Raji (cell line): ENCODE measurements around the gene CREBZF.

Experiments
- POLR2A ChIP-seq: IDR thresholded peaks from 2 replicates; pipeline ENCODE4 v1.6.1; 2011; ENCODE audit warnings: low read depth, low read length, control low read depth; ENCODE audit not compliant: insufficient read depth

The CREBZF gene

GRCh38 chr11:85682330-85683305 is 17.7 kb upstream of the CREBZF start:
- peak; percentile 75 for TF ChIP-seq POLR2A

- TF ChIP-seq POLR2A, result no peak
These were observed 16.0 kb upstream of the CREBZF start for GRCh38 chr11:85680897-85681296.

DNA sequence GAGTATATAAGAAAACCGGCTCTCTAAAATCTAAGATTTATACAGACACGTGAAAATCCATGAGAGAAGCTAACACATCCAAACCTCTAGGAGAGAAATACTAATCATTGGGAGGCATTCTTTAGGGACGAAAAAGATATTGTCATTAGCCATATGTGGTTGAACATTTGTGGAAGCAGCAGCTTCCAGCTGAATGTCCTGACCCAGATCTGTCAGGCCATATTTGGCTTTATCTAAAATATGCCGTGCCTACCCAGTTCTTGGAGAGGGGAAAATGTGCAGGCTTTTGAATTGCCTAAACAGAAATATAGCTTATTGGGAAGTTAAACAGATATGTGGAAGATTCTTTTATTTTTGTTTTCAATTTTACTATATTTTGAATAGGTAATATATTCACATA is 14.6 kb upstream of the CREBZF start:
- no peak for TF ChIP-seq POLR2A

DNA sequence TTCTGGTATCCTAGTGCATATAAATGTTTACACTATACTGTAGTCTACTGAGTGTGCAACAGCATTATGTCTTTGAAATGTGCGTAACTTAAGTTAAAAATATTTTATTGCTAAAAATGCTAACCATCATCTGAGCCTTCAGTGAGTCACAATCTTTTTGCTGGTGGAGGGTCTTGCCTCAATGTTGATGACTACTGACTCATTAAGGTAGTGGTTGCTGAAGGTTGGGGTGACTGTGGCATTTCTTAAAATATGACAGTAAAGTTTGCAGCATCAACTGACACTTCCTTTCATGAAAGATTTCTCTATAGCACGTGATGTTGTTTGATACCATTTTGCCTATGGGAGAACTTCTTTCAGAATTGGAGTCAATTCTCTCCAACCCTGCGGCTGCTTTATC is 8.5 kb upstream of the CREBZF start:
- TF ChIP-seq POLR2A, result no peak

DNA sequence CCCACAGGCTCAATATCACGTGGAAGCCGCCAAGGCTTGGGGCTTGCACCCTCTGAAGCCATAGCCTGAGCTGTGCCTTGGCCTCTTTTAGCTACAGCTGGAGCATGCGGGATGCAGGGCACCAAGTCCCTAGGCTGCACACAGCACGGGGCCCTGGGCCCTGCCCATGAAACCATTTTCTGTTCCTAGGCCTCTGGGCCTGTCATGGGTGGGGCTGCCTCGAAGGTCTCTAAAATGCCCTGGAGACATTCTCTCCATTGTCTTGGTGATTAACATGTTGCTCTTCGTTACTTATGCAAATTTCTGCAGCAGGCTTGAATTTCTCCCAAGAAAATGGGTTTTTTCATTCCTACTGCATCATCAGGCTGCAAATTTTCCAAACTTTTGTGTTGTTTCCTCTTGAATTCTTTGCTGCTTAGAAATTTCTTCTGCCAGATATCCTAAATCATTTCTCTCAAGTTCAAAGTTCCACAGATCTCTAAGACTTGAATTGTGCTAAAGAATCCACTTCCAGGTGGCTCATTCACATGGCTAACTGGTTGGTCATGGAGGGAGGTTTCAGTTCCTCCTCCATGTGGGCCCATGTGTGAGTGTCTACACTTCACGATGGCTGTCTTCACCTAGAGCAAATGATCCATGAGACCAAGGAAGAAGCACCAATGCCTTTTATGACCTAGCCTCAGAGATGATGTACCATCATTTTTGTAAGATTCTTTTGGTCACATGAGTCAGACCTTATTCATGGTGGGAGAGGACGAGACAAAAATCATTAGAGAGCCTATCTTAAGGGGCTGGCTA is 7.4 kb upstream of the CREBZF start:
- no peak for TF ChIP-seq POLR2A

- no peak for TF ChIP-seq POLR2A
These were observed 3.2 kb upstream of the CREBZF start for GRCh38 chr11:85668157-85668556.

DNA sequence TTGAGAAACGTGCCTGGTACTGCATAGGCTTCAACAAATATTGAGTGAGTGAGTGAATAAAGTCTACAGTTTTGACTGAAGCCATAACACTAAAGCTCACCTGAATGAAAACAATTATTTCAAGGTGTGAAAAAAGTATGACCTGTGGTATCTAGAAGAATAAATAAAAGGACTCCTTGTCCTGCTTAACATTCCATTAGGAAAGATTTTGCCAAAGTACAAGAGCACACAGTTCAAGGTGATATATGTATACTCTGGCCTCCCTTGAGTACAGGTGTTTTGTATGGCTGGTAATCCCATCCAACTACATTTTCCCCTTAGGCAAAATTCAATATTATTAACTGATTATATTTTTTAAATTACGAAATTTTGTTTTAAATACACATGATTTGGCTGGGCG is 1.8 kb upstream of the CREBZF start:
- TF ChIP-seq POLR2A, result no peak

GRCh38 chr11:85665733-85666132 is 804 bp upstream of the CREBZF start:
- TF ChIP-seq POLR2A, result no peak

GRCh38 chr11:85663753-85664614 is 945 bp downstream of the CREBZF start:
- TF ChIP-seq POLR2A, result no peak

- no peak for TF ChIP-seq POLR2A
These were observed 1.7 kb downstream of the CREBZF start for GRCh38 chr11:85663080-85663752.

DNA sequence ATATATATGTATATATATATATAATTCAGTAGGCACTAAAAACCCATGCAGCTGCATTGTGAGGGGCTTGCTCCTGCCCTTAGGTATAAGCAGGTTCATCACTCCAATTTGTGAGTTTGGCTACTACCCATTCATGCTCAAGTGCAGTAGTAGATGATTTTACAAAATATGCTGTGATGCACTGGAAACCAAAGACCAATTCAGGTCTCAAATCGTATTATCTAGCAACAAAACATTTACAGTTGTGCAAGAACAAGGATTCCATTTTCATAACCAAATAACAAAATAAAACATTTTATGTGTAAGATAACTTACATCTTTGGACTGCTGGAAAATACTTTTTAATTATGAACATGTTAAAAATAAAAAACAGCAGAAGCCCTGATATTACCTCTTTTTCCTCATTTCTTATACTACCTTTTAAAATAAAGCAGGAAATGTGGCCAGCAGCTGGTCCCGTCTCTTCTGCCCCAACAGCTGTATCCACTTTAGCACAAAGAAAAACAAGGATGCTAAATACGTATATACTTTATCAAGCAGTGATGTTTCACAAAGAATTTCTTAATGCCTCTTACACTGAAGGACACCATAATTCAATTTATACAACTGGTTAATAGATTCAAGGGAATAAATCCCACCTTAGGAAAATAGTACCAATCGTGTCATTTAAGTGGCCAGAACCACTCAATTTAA is 2.8 kb downstream of the CREBZF start:
- no peak for TF ChIP-seq POLR2A

GRCh38 chr11:85658180-85658579 is 6.7 kb downstream of the CREBZF start:
- TF ChIP-seq POLR2A, result no peak

DNA sequence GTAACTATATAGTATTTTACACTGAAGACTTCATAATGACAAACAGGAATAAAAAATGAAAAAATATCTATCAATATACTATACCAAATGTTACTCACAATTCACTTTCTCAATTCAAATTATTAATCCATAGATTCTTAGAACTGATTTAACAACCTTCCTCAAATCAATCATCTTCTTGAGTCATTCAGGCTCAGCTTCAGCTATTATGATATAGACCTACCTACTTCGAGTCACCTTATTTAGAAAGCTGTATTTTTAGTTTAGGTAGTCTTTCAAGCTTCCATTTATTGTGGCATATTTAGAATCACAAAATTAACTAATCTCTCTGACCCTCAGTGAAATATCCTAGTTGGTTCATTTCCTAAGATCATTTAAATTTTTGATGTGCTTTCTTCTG is 8.2 kb downstream of the CREBZF start:
- TF ChIP-seq POLR2A, result no peak
